ENCODE results near the gene LBX1. TPM values are rescaled to one million over a fixed set of nuclear protein-coding genes. Genes with fewer than 3 reads are reported as not detected.

The LBX1 gene
- total and polyA plus RNA-seq, 10 donors, result not detected

DNA sequence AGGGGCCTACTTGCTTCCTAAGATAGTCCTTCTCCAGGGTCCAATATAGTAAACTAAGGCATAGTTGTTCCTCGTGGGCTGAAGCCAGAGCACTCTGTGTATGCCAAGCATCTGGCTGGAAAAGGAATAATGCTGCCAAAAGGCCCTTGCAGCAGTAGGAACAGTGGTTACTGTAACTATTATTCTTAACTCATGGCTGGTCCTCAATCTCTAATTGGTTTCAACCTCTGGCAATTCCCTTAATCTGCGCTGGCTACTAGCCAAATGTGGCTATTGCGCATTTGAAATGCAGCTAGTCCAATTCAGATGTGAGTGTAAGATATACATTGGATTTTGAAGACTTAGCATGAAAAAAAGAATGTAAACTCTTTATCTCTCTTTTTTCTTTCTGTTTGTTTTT, 27.8 kb upstream of the LBX1 start:
- DNase-seq, result no peak
- WGBS, 5 donors, result 74 to 94% (median 85%) methylated on average over 3 of the region's 3 CpGs
- intact Hi-C loops (cut with DNase I; ENCODE audit: low total_unique reads), result no loop called here
- H3K9me3 ChIP-seq, result peaks cover 0 to 20% (median 11%) of the 10 kb centered on the region in 8 donors
- no peak overlapping the region for H3K4me3 ChIP-seq
- no peak for TF ChIP-seq POLR2A (IDR thresholded peaks at IDR 0.05)
- TF ChIP-seq CTCF (IDR thresholded peaks at IDR 0.05 in 8 of 11, conservative IDR thresholded peaks at IDR 0.05 in 3 of 11), result no peak
- TF ChIP-seq POLR2AphosphoS5 (IDR thresholded peaks at IDR 0.05), result no peak
- H3K4me1 ChIP-seq, result no peaks in the 10 kb centered on the region
- no peaks in the 10 kb centered on the region for H3K36me3 ChIP-seq
- no peak overlapping the region for H3K27ac ChIP-seq
- peaks cover 0 to 75% (median 19%) of the 10 kb centered on the region in 7 donors for H3K27me3 ChIP-seq (replicated peaks in 1 of 7)

GRCh38 chr10:101256387-101256786, 27.1 kb upstream of the LBX1 start:
- WGBS, 5 donors, result 79 to 97% (median 84%) methylated on average over 1 of the region's 1 CpG
- no peaks in the 10 kb centered on the region for H3K36me3 ChIP-seq
- peaks cover 0 to 73% (median 19%) of the 10 kb centered on the region in 7 donors for H3K27me3 ChIP-seq (replicated peaks in 1 of 7)
- TF ChIP-seq POLR2AphosphoS5 (IDR thresholded peaks at IDR 0.05), result no peak
- no peak for TF ChIP-seq POLR2A (IDR thresholded peaks at IDR 0.05)
- TF ChIP-seq CTCF (IDR thresholded peaks at IDR 0.05 in 8 of 11, conservative IDR thresholded peaks at IDR 0.05 in 3 of 11), result no peak
- no peaks in the 10 kb centered on the region for H3K4me1 ChIP-seq
- no peak overlapping the region for H3K4me3 ChIP-seq
- H3K27ac ChIP-seq, result no peak overlapping the region
- DNase-seq, result no peak
- intact Hi-C loops (cut with DNase I; ENCODE audit: low total_unique reads), result no loop called here
- peaks cover 0 to 20% (median 11%) of the 10 kb centered on the region in 8 donors for H3K9me3 ChIP-seq

DNA sequence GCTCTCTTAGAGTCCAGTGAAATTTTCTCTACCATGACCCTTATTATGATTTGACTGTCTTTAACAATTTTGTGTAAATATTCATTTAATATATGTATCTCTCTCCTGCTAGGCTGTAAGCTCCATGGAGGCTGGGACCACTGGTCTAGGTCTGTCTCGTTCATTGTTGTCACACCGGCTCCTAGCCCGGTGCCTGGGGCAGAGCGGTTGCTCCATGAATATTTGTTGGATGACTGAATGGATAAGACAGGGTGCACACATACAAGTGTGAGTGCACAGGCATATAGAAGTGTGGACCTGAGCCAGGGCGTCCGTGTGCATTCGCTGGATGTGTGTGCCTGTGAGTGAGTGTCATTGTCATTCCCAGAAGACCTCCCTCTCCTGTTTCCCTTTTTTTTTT, 20.9 kb upstream of the LBX1 start:
- no peaks in the 10 kb centered on the region for H3K4me1 ChIP-seq
- peaks cover 0 to 93% (median 9%) of the 10 kb centered on the region in 7 donors for H3K27me3 ChIP-seq (replicated peaks in 1 of 7)
- intact Hi-C loops (cut with DNase I; ENCODE audit: low total_unique reads), result no loop called here
- no peak overlapping the region for H3K4me3 ChIP-seq
- no peak for DNase-seq
- no peak for TF ChIP-seq POLR2A (IDR thresholded peaks at IDR 0.05)
- TF ChIP-seq CTCF (IDR thresholded peaks at IDR 0.05 in 8 of 11, conservative IDR thresholded peaks at IDR 0.05 in 3 of 11), result no peak
- no peak for TF ChIP-seq POLR2AphosphoS5 (IDR thresholded peaks at IDR 0.05)
- H3K36me3 ChIP-seq, result no peaks in the 10 kb centered on the region
- H3K9me3 ChIP-seq, result no peaks in the 10 kb centered on the region
- 83 to 90% (median 87%) methylated on average over 7 of the region's 7 CpGs for WGBS, 5 donors
- H3K27ac ChIP-seq, result no peak overlapping the region

- no peaks in the 10 kb centered on the region for H3K4me1 ChIP-seq
- H3K9me3 ChIP-seq, result no peaks in the 10 kb centered on the region
- DNase-seq, result no peak
- TF ChIP-seq CTCF (IDR thresholded peaks at IDR 0.05 in 8 of 11, conservative IDR thresholded peaks at IDR 0.05 in 3 of 11) (no peak), POLR2AphosphoS5 (IDR thresholded peaks at IDR 0.05) (no peak), POLR2A (IDR thresholded peaks at IDR 0.05) (no peak)
- WGBS, 5 donors, result 50 to 60% (median 55%) methylated on average over 15 of the region's 15 CpGs
- H3K27ac ChIP-seq, result no peak overlapping the region
- no peaks in the 10 kb centered on the region for H3K36me3 ChIP-seq
- intact Hi-C loops (cut with DNase I; ENCODE audit: low total_unique reads), result no loop called here
- no peak overlapping the region for H3K4me3 ChIP-seq
- peaks cover 0 to 93% (median 9%) of the 10 kb centered on the region in 7 donors for H3K27me3 ChIP-seq (replicated peaks in 1 of 7)
Measured at GRCh38 chr10:101249171-101249581, 19.9 kb upstream of the LBX1 start.

Measured in spleen (tissue), 11 donors.